WERI-Rb-1 (cell line): ENCODE measurements around the gene OSCAR.

Experiments
- DNase-seq: peaks from one replicate; pipeline ENCODE4 v3.0.0-alpha.2; 2020
- H3K27ac ChIP-seq: fragments of 250-450 bp; sonication (Bioruptor Pico); 2 replicates; pipeline ENCODE4 v1.5.1; 2020; ENCODE audit warnings: mild to moderate bottlenecking, moderate library complexity
- H3K27me3 ChIP-seq: fragments of 250-450 bp; sonication (Bioruptor Pico); 2 replicates; pipeline ENCODE4 v1.5.1; 2021; ENCODE audit warnings: mild to moderate bottlenecking, low read depth, moderate library complexity; ENCODE audit not compliant: insufficient read depth, severe bottlenecking
- H3K36me3 ChIP-seq: fragments of 250-450 bp; sonication (Bioruptor Pico); 2 replicates; pipeline ENCODE4 v1.5.1; 2020; ENCODE audit warnings: mild to moderate bottlenecking, moderate library complexity
- H3K4me3 ChIP-seq: 2 replicates; pipeline ENCODE4 v1.5.1; 2011; ENCODE audit warnings: low read depth, mild to moderate bottlenecking, control low read depth, low read length
- H3K9me3 ChIP-seq: fragments of 250-450 bp; sonication (Bioruptor Pico); 2 replicates; pipeline ENCODE4 v1.5.1; 2021; ENCODE audit warnings: mild to moderate bottlenecking, moderate library complexity; ENCODE audit not compliant: severe bottlenecking
- CTCF ChIP-seq: IDR thresholded peaks from 2 replicates; pipeline ENCODE4 v1.5.1; 2011; ENCODE audit warnings: low read depth, mild to moderate bottlenecking, control low read depth, inconsistent platforms, low read length

Gene OSCAR, protein sequence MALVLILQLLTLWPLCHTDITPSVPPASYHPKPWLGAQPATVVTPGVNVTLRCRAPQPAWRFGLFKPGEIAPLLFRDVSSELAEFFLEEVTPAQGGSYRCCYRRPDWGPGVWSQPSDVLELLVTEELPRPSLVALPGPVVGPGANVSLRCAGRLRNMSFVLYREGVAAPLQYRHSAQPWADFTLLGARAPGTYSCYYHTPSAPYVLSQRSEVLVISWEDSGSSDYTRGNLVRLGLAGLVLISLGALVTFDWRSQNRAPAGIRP

DNA sequence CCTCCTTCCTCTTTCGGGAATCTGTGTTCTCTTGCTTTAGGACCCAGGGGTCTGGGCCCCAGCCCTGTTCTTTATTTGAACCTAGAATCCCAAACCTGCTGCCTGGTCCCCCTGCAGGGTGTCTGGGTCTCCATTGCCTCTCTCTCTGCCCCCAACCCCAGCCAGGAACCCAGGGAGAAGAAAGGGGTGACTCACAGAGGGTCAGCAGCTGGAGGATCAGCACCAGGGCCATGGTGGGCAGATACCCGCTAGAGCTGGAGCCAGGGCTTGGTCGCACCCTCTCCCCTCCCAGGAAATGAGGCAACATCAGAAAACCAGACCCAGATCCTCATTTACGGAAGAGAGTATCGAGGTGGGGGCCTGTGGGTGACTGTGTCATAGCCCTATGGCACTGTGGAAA is at the start of gene OSCAR:
OSCAR (minus strand) TSS at position 243 of the 400 bp plus-strand sequence; CDS start at position 232, 11 bp downstream.
- no peak for DNase-seq
- no peaks in the 10 kb centered on the region for H3K9me3 ChIP-seq
- TF ChIP-seq CTCF: no peak
- no peak within 1 kb of the TSS for H3K4me3 ChIP-seq
- peaks cover 3% of the 10 kb centered on the region for H3K36me3 ChIP-seq
- peaks cover 17% of the 10 kb centered on the region for H3K27me3 ChIP-seq
- H3K27ac ChIP-seq: no peak within 1 kb of the TSS

DNA sequence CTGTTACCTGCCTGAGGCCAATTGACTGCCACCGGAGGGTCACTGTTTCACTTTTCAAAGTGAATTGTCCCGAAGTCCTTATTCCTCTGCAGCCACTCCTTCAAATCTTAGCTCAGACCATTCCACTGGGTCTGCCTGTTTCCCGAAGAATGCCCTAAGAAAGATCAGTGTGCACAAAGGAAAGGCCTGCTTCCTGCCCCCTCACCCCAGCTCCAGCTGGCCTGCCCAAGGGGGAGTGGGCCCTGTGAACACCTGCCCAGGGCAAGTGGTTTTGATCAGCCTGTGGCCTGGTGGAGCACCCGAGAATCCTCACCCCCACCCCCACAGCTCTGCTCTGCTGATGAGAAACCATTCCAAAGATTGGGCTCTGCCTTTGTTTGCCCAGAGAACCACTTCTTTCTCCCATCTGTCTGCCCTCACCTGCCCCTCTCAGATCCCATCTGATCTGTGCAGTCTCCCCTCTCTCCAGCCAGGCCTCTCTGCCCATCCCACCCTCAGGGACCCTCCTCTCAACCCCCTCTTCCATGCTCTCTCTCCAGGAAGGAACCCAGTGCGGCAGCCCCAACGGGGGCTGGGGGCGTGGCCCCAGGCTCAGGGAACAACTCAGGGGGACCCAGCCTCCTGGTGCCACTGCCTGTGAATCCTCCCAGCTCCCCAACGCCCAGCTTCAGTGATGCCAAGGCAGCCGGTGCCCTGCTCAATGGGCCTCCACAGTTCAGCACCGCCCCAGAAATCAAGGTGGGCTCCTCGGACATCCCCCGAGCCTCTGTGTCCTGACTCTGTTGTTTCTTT is 48.6 kb upstream of the OSCAR start:
- no peak overlapping the region for H3K27ac ChIP-seq
- no peak for TF ChIP-seq CTCF
- H3K36me3 ChIP-seq: peaks cover 93% of the 10 kb centered on the region
- no peaks in the 10 kb centered on the region for H3K27me3 ChIP-seq
- DNase-seq: no peak
- H3K4me3 ChIP-seq: no peak overlapping the region
- no peaks in the 10 kb centered on the region for H3K9me3 ChIP-seq

DNA sequence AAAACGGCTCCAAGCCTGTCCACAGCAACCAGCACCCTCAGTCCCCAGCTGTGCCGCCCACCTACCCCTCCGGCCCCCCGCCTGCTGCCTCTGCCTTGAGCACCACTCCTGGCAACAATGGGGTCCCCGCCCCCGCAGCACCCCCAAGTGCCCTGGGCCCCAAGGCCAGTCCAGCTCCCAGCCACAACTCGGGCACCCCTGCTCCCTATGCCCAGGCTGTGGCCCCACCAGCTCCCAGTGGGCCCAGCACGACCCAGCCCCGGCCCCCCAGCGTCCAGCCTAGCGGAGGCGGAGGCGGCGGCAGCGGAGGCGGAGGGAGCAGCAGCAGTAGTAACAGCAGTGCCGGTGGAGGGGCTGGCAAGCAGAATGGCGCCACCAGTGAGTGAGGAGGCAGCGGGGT is 47.6 kb upstream of the OSCAR start:
- peaks cover 93% of the 10 kb centered on the region for H3K36me3 ChIP-seq
- TF ChIP-seq CTCF: no peak
- H3K27me3 ChIP-seq: no peaks in the 10 kb centered on the region
- H3K9me3 ChIP-seq: no peaks in the 10 kb centered on the region
- H3K4me3 ChIP-seq: no peak overlapping the region
- H3K27ac ChIP-seq: no peak overlapping the region
- DNase-seq: no peak

GRCh38 chr19:54147676-54148075 is 47.1 kb upstream of the OSCAR start:
- no peaks in the 10 kb centered on the region for H3K27me3 ChIP-seq
- H3K27ac ChIP-seq: no peak overlapping the region
- TF ChIP-seq CTCF: no peak
- H3K9me3 ChIP-seq: no peaks in the 10 kb centered on the region
- DNase-seq: no peak
- no peak overlapping the region for H3K4me3 ChIP-seq
- H3K36me3 ChIP-seq: peaks cover 92% of the 10 kb centered on the region

- H3K9me3 ChIP-seq: no peaks in the 10 kb centered on the region
- no peak overlapping the region for H3K27ac ChIP-seq
- no peak overlapping the region for H3K4me3 ChIP-seq
- peaks cover 91% of the 10 kb centered on the region for H3K36me3 ChIP-seq
- no peak for TF ChIP-seq CTCF
- no peaks in the 10 kb centered on the region for H3K27me3 ChIP-seq
- no peak for DNase-seq
Measured at GRCh38 chr19:54145541-54146158, 45.0 kb upstream of the OSCAR start.
